HG03064 (cell line): ENCODE results near the gene FTL.
A peak's percentile ranks its signal among the peaks of the same experiment; 100 is the strongest.
"Not testable (repeated sequence)": the region's sequence is repeated elsewhere in the genome, so short reads cannot be mapped to it uniquely, and the experiment has no call there.

Source experiments
- ATAC-seq: cut with Tn5 transposase; IDR thresholded peaks from one replicate; pipeline ENCODE4 v1.9.1; 2021; ENCODE audit warnings: low read depth; ENCODE audit not compliant: unreplicated experiment

FTL gene

DNA sequence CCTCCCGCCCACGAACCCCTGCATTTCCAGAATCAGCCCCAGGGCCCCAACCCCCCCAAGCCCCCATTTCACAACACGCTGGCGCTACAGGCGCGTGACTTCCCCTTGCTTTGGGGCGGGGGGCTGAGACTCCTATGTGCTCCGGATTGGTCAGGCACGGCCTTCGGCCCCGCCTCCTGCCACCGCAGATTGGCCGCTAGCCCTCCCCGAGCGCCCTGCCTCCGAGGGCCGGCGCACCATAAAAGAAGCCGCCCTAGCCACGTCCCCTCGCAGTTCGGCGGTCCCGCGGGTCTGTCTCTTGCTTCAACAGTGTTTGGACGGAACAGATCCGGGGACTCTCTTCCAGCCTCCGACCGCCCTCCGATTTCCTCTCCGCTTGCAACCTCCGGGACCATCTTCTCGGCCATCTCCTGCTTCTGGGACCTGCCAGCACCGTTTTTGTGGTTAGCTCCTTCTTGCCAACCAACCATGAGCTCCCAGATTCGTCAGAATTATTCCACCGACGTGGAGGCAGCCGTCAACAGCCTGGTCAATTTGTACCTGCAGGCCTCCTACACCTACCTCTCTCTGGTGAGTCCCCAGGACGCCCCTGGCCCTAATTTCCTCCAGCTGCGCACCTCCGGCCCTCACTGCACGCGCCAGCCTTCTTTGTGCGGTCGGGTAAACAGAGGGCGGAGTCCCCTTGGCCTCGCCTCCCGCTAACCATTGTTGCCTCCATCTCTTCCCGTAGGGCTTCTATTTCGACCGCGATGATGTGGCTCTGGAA is at the start of gene FTL:
Gene FTL, plus strand, starts transcription at position 270 of the 766 bp plus-strand sequence. Its CDS starts 199 bp downstream, at position 469.
- ATAC-seq = peak; percentile 31

GRCh38 chr19:48915757-48916156 is 49.4 kb upstream of the FTL start:
- no peak for ATAC-seq

DNA sequence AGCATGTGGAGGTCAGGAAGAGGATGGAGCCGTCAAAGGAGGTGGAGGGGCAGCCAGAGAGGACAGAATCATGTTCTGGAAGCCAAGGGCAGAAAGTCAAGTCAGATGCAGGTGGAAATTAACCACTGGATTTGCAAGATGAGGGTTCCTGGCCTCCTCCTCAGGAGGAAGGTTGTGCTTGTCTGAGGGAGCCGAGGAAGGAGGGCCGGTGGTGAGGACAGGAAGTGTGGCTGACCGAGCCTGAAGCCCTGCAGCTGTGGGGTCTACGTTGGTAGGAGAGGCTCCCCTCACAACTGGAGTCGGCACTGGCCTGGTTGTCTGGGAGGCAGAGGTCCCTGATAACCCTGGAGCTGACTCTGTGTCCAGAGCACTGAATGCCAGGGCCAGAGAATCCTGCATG is 47.0 kb upstream of the FTL start:
- ATAC-seq = no peak

DNA sequence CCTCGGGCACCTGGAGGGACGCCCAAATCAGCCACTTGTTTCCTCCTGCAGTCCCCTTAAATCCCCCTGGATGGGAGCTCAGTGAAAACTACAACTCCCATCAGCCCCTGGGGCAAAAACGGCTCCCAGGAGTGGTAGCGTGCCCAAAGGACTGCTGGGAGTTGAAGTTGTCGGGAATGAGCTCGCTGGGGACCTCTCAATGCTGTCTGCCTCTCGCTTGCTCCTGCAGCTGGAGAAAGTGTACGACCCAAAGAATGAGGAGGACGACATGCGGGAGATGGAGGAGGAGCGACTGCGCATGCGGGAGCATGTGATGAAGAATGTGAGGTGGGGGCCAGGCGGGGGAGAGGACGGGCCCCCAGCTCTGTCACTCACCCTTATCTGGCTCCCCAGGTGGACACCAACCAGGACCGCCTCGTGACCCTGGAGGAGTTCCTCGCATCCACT is 46.3 kb upstream of the FTL start:
- no peak for ATAC-seq

DNA sequence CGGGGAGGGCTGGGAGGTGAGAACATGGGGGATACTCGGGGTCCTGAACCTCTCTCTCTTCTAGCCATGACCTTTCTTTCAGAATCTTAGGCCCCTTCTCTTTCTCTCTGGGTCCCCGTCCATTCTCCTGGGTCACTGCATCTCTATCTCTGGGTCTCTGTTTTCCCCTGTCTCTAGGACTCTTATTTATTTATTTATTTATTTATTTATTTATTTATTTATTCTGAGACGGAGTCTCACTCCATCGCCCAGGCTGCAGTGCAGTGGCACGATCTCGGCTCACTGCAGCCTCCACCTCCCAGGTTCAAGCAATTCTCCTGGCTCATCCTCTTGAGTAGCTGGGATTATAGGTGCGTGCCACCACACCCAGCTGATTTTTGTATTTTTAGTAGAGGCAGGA is 45.8 kb upstream of the FTL start:
- not testable (repeated sequence) for ATAC-seq

- no peak for ATAC-seq
Observed at GRCh38 chr19:48920949-48921348, 44.2 kb upstream of the FTL start.

GRCh38 chr19:48921721-48922500 is 43.2 kb upstream of the FTL start:
- ATAC-seq = no peak

- no peak for ATAC-seq
Observed at GRCh38 chr19:48922548-48923490, 42.3 kb upstream of the FTL start.

DNA sequence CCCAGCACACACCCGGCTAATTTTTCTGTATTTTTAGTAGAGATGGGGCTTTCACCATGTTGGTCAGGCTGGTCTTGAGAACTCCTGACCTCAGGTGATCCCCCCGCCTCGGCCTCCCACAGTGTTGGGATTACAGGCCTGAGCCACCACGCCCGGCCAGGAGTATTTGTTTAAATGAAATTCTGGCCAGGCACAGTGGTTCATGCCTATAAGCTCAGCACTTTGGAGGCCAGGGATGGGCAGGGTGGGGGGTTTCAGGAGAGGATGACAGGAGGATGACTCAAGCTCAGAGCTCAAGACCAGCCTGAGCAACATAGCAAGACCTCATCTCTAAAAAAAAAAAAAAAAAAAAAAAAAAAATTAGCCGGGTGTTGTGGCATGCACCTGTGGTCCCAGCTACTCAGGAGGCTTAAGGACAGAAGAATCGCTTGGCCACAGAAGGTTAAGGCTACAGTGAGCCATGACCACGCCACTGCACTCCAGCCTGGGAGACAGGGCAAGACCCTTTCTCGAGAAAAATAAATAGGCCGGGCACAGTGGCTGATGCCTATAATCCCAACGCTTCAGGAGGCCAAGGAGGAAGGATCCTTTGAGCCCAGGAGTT is 39.8 kb upstream of the FTL start:
- no peak for ATAC-seq

DNA sequence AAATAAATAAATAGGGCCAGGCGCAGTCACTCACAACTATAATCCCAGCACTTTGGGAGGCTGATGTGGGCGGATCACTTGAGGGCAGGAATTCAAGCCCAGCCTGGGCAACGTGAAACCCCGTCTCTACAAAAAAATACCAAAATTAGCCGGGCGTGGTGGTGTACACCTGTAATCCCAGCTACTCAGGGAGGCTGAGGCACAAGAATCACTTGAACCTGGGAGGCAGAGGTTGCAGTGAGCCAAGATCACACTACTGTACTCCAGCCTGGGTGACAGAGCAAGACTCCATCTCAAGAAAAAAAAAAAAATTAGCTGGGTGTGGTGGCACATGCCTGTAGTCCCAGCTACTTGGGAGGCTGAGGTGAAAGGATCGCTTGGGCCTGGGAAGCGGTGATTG is 39.2 kb upstream of the FTL start:
- not testable (repeated sequence) for ATAC-seq

DNA sequence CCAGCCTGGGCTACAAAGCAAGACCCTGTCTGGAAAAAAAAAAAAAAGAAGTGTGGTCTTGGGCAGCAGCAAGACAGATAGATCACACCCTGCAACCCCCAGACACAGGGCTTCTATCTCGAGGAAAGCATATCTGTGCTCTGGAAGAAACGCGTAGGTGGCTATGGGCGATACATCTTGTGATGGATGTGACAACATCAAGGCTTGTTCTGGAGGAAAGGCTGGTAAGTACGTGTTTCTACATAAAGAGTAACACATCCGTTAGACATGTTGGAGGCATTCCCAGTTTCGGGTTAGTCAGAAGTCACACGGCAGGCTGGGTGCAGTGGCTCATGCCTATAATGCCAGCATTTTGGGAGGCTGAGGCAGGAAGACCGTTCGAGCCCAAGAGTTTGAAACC is 38.2 kb upstream of the FTL start:
- no peak for ATAC-seq

DNA sequence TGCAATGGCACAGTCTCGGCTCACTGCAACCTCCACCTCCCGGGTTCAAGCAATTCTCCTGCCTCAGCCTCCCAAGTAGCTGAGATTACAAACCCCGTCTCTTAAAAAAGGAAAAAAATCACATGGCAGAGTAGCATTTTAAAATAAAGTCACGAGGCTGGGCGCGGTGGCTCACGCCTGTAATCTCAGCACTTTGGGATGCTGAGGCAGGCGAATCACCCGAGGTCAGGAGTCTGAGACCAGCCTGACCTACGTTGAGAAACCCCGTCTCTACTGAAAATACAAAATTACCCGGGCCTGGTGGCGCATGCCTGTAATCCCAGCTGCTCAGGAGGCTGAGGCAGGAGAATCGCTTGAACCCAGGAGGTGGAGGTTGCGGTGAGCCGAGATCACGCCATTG is 37.4 kb upstream of the FTL start:
- not testable (repeated sequence) for ATAC-seq

GRCh38 chr19:48928164-48929025 is 36.7 kb upstream of the FTL start:
- no peak for ATAC-seq

DNA sequence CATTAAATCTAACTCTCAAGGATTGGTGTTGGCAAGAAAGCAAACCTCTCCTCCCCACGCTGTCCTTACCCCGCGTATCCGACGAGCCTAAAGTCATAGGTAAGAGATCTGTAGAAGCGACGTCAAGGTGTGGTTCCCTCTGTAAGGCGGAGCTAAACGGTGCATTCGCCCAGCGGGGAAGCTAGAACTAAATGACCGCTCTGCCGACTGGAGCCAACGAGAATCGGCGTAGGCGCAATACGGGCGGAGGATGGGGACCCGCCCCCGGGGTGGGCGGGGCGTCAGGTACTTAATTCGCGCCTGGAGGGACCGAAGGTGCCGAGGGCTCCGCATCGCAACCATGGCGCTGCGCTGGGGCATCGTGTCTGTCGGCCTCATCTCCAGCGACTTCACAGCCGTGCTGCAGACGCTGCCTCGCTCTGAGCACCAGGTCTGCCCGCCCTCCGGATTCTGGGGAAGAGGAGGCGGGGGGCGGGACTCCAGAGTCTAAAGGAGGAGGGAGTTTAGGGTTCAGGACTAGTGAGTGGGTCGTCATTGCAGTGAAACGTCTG is 31.7 kb upstream of the FTL start, which contains the start of gene DHDH:
Gene DHDH, plus strand, starts transcription at position 318 of the 551 bp plus-strand sequence. Its CDS starts 23 bp downstream, at position 341.
- ATAC-seq = no peak

DNA sequence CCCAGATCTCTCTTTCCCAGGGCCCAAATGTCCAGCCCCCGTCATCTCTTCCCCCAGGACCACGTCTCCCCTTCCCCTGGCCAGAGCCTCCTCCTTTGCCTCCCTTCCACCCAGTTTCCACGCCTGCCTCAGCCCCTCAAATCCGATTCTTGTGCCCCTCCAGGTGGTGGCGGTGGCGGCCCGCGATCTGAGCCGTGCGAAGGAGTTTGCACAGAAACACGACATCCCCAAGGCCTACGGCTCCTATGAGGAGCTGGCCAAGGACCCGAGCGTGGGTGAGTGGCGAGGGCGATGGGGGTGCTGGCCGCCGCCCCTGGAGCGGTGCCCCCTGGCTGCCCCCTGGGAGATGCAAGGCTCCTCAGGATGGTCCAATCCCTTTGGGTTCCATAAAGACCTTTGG is 30.3 kb upstream of the FTL start:
- ATAC-seq = no peak

DNA sequence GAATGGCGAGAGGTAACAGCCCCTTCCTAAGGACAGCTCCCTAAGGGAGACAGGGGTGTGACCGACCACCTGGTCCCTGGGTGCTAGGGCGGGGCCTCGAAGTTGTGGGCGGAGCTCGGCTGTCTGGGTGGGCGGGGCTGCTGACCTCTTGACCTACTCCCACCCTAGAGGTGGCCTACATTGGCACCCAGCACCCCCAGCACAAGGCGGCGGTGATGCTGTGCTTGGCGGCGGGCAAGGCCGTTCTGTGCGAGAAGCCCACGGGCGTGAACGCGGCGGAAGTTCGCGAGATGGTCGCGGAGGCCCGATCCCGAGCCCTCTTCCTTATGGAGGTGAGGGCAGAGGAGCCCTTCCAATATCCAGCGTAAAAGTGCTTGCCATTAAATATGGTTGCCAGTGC is 29.2 kb upstream of the FTL start:
- no peak for ATAC-seq

DNA sequence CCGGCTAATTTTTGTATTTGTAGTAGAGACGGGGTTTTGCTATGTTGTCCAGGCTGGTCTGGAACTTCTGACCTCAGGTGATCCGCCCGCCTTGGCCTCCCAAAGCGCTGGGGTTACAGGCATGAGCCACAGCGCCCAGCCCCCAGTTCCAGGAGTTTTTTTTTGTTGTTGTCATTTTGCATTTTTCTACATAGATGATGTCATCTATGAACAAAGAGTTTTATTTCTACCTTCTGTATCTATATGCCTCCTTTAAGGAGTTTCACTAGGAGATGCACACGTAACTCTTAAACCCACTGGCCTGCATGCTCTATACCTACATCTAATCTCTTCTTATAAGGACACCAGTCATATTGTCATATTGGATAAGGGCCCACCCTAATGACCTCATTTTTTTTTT is 26.9 kb upstream of the FTL start:
- no peak for ATAC-seq

DNA sequence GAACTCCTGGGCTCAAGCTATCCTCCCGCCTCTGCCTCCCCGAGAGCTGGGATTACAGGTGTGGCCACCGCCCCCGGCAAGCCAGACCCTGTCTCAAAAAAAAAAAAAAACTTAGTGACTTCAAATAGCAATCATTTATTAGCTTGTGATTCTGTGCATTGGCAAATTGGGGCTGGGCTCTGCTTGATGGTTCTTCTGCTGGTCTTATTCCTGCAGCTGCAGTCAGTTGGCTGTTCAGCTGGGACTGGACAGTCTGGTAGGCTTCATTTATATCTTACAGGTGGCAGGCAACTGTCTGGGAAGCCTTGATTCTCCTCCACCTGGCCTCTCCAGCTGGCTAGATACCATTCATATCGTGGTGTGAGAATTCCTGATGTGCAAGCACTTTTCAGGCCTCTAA is 24.2 kb upstream of the FTL start:
- ATAC-seq = no peak

DNA sequence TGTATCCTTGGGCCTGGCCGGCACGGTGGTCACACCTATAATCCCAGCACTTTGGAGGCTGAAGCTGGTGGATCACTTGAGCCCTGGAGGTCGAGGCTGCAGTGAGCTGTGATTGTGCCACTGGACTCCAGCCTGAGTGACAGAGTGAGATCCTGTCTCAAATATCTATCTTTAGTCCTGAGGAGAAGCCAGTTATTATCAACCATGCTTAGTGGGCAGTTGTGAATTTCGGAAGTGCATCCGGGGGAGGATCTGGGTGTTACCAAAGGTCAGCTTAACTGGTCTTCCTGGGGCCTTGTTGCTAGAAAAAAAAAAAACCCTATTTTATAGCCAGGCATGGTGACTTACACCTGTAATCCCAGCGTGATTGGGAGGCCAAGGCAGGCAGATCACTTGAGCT is 22.0 kb upstream of the FTL start:
- no peak for ATAC-seq
